ENCODE measurements around the gene ELF2. TPM values are rescaled to one million over a fixed set of nuclear protein-coding genes. Genes with fewer than 3 reads are reported as not detected.

Gene ELF2
- polyA plus RNA-seq, 1 of the 3 experiments (the other 2 are of a cell fraction), result 14.0 TPM

GRCh38 chr4:139131209-139131870 is 45.7 kb downstream of the ELF2 start:
- POLR2A ChIA-PET, result no interaction called here
- TF ChIP-seq PBX3 (IDR thresholded peaks at IDR 0.05), result no peak
- TF ChIP-seq USF1 (IDR thresholded peaks at IDR 0.05; ENCODE audit: borderline replicate concordance, low read depth), result no peak
- no peak for TF ChIP-seq RCOR1 (IDR thresholded peaks at IDR 0.05; ENCODE audit: low read length)
- TF ChIP-seq FOXM1 (IDR thresholded peaks at IDR 0.05; ENCODE audit: low read depth), result no peak
- Histone ChIP-seq H3K4me3 (ENCODE audit: low read depth in 2 of 2, low read length in 1 of 2) (no peak overlapping the region), H3K79me2 (ENCODE audit: insufficient read depth) (no peaks in the 10 kb centered on the region), H3K36me3 (replicated peaks in 1 of 2; ENCODE audit: control insufficient read depth in 1 of 2, insufficient read depth in 2 of 2, low read length in 1 of 2) (peaks cover 9 to 10% of the 10 kb centered on the region in 2 experiments), H4K20me1 (ENCODE audit: insufficient read depth) (no peaks in the 10 kb centered on the region), H3K4me1 (ENCODE audit: control insufficient read depth in 1 of 2, insufficient read depth in 2 of 2, low read depth in 1 of 2, low read length in 1 of 2) (peaks cover 0 to 8% of the 10 kb centered on the region in 2 experiments; a peak in 1 of 4 replicates), H3F3A (replicated peaks; ENCODE audit: insufficient read depth) (no peaks in the 10 kb centered on the region), H3K9me3 (no peaks in the 10 kb centered on the region), H3K9me2 (no peaks in the 10 kb centered on the region), H3K27me3 (ENCODE audit: insufficient read depth) (no peaks in the 10 kb centered on the region), H3K27ac (ENCODE audit: low read depth in 2 of 2, low read length in 1 of 2) (no peak overlapping the region), H2AFZ (ENCODE audit: low read depth) (no peak overlapping the region), H3K9ac (no peak overlapping the region), H3K4me2 (no peak overlapping the region)
- 94% methylated on average over 3 of the region's 3 CpGs for WGBS (ENCODE audit: low lambda C conversion rate)
- CTCF ChIA-PET, result interaction anchor here (1.1 kb wide), 1 partner anchor 36 kb away, joined by 3 read pairs; no protein-coding TSS in a partner anchor
- no peak for DNase-seq

- no peaks in the 10 kb centered on the region for H3K27me3 ChIP-seq (ENCODE audit: insufficient read depth)
- no peaks in the 10 kb centered on the region for H4K20me1 ChIP-seq (ENCODE audit: insufficient read depth)
- H3F3A ChIP-seq (replicated peaks; ENCODE audit: insufficient read depth), result no peaks in the 10 kb centered on the region
- no peak overlapping the region for H3K9ac ChIP-seq
- ChIA-PET CTCF (no interaction called here), POLR2A (no interaction called here)
- no peak overlapping the region for H3K4me3 ChIP-seq (ENCODE audit: low read depth in 2 of 2, low read length in 1 of 2)
- H3K4me2 ChIP-seq, result no peak overlapping the region
- TF ChIP-seq FOSL2 (IDR thresholded peaks at IDR 0.05; ENCODE audit: borderline replicate concordance, low read depth) (peak; percentile 44; the same call in 1 of the 2 replicates), TAF1 (IDR thresholded peaks at IDR 0.05; ENCODE audit: borderline replicate concordance, low read depth, low read length) (no peak), RAD21 (IDR thresholded peaks at IDR 0.05; ENCODE audit: low read length) (no peak)
- H3K27ac ChIP-seq (ENCODE audit: low read depth in 2 of 2, low read length in 1 of 2), result no peak overlapping the region
- H3K9me2 ChIP-seq, result no peaks in the 10 kb centered on the region
- no peak for DNase-seq
- no peaks in the 10 kb centered on the region for H3K79me2 ChIP-seq (ENCODE audit: insufficient read depth)
- peaks cover 8 to 11% of the 10 kb centered on the region in 2 experiments for H3K36me3 ChIP-seq (replicated peaks in 1 of 2; ENCODE audit: control insufficient read depth in 1 of 2, insufficient read depth in 2 of 2, low read length in 1 of 2)
- H3K4me1 ChIP-seq (ENCODE audit: control insufficient read depth in 1 of 2, insufficient read depth in 2 of 2, low read depth in 1 of 2, low read length in 1 of 2), result peaks cover 0 to 8% of the 10 kb centered on the region in 2 experiments; a peak in 1 of 4 replicates
- 82% methylated on average over 3 of the region's 3 CpGs for WGBS (ENCODE audit: low lambda C conversion rate)
- H2AFZ ChIP-seq (ENCODE audit: low read depth), result no peak overlapping the region
- no peaks in the 10 kb centered on the region for H3K9me3 ChIP-seq
These were observed 47.8 kb downstream of the ELF2 start for GRCh38 chr4:139129206-139129605.

- Histone ChIP-seq H3K9me3 (no peaks in the 10 kb centered on the region), H3K4me1 (ENCODE audit: control insufficient read depth in 1 of 2, insufficient read depth in 2 of 2, low read depth in 1 of 2, low read length in 1 of 2) (peaks cover 0 to 8% of the 10 kb centered on the region in 2 experiments; a peak in 1 of 4 replicates), H3K4me2 (no peak overlapping the region), H3K36me3 (replicated peaks in 1 of 2; ENCODE audit: control insufficient read depth in 1 of 2, insufficient read depth in 2 of 2, low read length in 1 of 2) (peaks cover 8% of the 10 kb centered on the region in 2 experiments), H3K27ac (ENCODE audit: low read depth in 2 of 2, low read length in 1 of 2) (no peak overlapping the region), H4K20me1 (ENCODE audit: insufficient read depth) (no peaks in the 10 kb centered on the region), H3K4me3 (ENCODE audit: low read depth in 2 of 2, low read length in 1 of 2) (no peak overlapping the region), H2AFZ (ENCODE audit: low read depth) (no peak overlapping the region), H3K27me3 (ENCODE audit: insufficient read depth) (no peaks in the 10 kb centered on the region), H3K9ac (no peak overlapping the region), H3K79me2 (ENCODE audit: insufficient read depth) (no peaks in the 10 kb centered on the region), H3K9me2 (no peaks in the 10 kb centered on the region), H3F3A (replicated peaks; ENCODE audit: insufficient read depth) (no peaks in the 10 kb centered on the region)
- no peak for DNase-seq
- ChIA-PET CTCF (interaction anchor here (1.0 to 1.5 kb wide), 2 partner anchors 27 to 28 kb away, joined by 4 read pairs; no protein-coding TSS in a partner anchor), POLR2A (no interaction called here)
- no peak for TF ChIP-seq NRF1 (IDR thresholded peaks at IDR 0.05; ENCODE audit: low read depth, low read length)
- TF ChIP-seq RAD21 (IDR thresholded peaks at IDR 0.05; ENCODE audit: low read length), result no peak
- TF ChIP-seq FOXJ3 (CRISPR knock-in tag; IDR thresholded peaks at IDR 0.05), result no peak
- TF ChIP-seq EP300 (IDR thresholded peaks at IDR 0.05; ENCODE audit: borderline replicate concordance in 1 of 2, low read depth in 1 of 2, low read length in 1 of 2), result no peak
- TF ChIP-seq MXI1 (IDR thresholded peaks at IDR 0.05; ENCODE audit: low read depth, low read length), result no peak
- no peak for TF ChIP-seq IRF3 (IDR thresholded peaks at IDR 0.05; ENCODE audit: low read depth, low read length)
- 87% methylated on average over 3 of the region's 3 CpGs for WGBS (ENCODE audit: low lambda C conversion rate)
These were observed 50.1 kb downstream of the ELF2 start for GRCh38 chr4:139126898-139127297.
